Measurements from ENCODE around the gene PARS2.

DNA sequence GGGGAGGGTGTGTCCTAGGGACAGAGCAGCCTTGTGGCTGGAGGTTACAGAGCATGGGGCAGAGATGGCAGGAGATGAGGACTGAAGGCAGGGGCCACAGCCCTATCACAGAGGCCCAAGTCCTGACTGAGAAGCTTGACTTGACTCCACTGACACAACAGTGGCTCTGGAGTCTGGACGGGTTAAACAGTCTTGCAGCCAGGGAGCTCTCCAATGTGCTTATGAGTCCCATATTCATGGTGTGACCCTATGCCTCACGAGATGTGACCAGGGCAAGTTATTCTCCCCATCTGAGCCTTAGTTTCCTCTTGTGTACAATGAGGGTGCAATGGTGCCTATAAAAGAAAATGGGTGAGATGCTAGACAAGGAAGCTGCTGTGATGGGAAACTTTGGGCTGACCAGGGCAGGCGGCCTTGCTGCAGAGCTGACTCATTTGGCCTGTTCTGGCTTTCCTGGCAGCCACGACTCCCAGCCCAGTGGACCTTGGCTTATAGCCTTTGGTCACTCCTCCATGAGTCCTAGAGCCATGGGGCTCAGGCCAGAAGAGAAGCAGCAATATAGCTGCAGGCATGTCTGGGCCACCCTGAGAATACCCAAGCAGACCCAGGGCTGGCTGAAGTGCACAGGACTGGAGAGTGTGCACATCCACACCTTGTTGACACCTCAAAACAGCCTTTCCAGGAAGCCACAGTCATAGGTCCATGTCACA, 39.6 kb upstream of the PARS2 start:
- TF ChIP-seq CTCF (IDR thresholded peaks at IDR 0.05; ENCODE audit: poor library complexity, severe bottlenecking) (no peak), EP300 (conservative IDR thresholded peaks at IDR 0.05; ENCODE audit: poor library complexity, severe bottlenecking) (no peak)
